IMR-90 (cell line): Measurements from ENCODE around the gene MYL11. TPM values are rescaled to one million over a fixed set of nuclear protein-coding genes. Genes with fewer than 3 reads are reported as not detected.

Source experiments
- ATAC-seq: fragments of 200-7000 bp; cut with Tn5 transposase; 2 replicates; pipeline ENCODE4 v1.9.1; 2020; ENCODE audit warnings: low read depth, mild to moderate bottlenecking, moderate library complexity
- BruUV-seq: library from RNA; stranded (reverse); fragments of 400-500 nt; replicated peaks from 2 replicates; lab custom pipeline; 2021; lab: Mats Ljungman, UMichigan
- CTCF ChIA-PET: fragments of 300-600 bp; formaldehyde crosslinking; extraction: SDS; loops from one replicate; lab custom pipeline; 2021; ENCODE audit warnings: antibody characterized with exemption; lab: Yijun Ruan, JAX
- POLR2A ChIA-PET: fragments of 300-600 bp; sonication (Branson Sonifier 250); formaldehyde crosslinking; loops from one replicate; lab custom pipeline; 2022; ENCODE audit warnings: antibody characterized with exemption; ENCODE audit not compliant: unreplicated experiment; lab: Charles Lee
- DNase-seq: peaks from one replicate; pipeline ENCODE4 v3.0.0; 2013
- H2AFZ ChIP-seq: replicated peaks from 2 replicates; pipeline ENCODE3; 2013; ENCODE audit warnings: low read length, mild to moderate bottlenecking; ENCODE audit not compliant: poor library complexity
- H2AK5ac ChIP-seq: 2 replicates; pipeline ENCODE4 v1.6.1; 2013; ENCODE audit warnings: low read depth, low read length, inconsistent platforms
- H2AK9ac ChIP-seq: replicated peaks from 2 replicates; pipeline ENCODE3; 2013; ENCODE audit warnings: mild to moderate bottlenecking, low read depth, low read length, moderate library complexity; ENCODE audit not compliant: poor library complexity
- H2BK120ac ChIP-seq: 2 replicates; pipeline ENCODE4 v1.6.1; 2013; ENCODE audit warnings: low read depth, low read length, inconsistent platforms
- H2BK15ac ChIP-seq: 3 replicates; pipeline ENCODE4 v1.6.1; 2013; ENCODE audit warnings: low read depth, low read length, inconsistent platforms
- H2BK20ac ChIP-seq: 2 replicates; pipeline ENCODE4 v1.6.1; 2013; ENCODE audit warnings: low read depth, mild to moderate bottlenecking, inconsistent platforms, low read length, moderate library complexity
- H2BK5ac ChIP-seq: 2 replicates; pipeline ENCODE4 v1.6.1; 2013; ENCODE audit warnings: mild to moderate bottlenecking, low read depth, low read length, inconsistent platforms; ENCODE audit not compliant: poor library complexity, severe bottlenecking
- H3K14ac ChIP-seq: replicated peaks from 2 replicates; pipeline ENCODE4 v1.6.1; 2013; ENCODE audit warnings: low read depth, low read length, inconsistent platforms
- H3K18ac ChIP-seq: 2 replicates; pipeline ENCODE4 v1.6.1; 2013; ENCODE audit warnings: low read depth, low read length, control low read depth
- H3K23ac ChIP-seq: 2 replicates; pipeline ENCODE4 v1.6.1; 2013; ENCODE audit warnings: low read depth, low read length, inconsistent platforms
- H3K27ac ChIP-seq: 2 replicates; pipeline ENCODE4 v1.5.1; 2013; ENCODE audit warnings: mild to moderate bottlenecking, control low read depth, low read length; ENCODE audit not compliant: insufficient read depth
- H3K27me3 ChIP-seq: 2 replicates; pipeline ENCODE4 v1.6.1; 2013; ENCODE audit warnings: low read length; ENCODE audit not compliant: control insufficient read depth, insufficient read depth
- H3K36me3 ChIP-seq: 2 replicates; pipeline ENCODE4 v1.6.1; 2013; ENCODE audit warnings: low read length, mixed read lengths; ENCODE audit not compliant: control insufficient read depth, insufficient read depth
- H3K4ac ChIP-seq: 2 replicates; pipeline ENCODE4 v1.6.1; 2013; ENCODE audit warnings: low read depth, low read length, inconsistent platforms
- H3K4me1 ChIP-seq: 2 replicates; pipeline ENCODE4 v1.6.1; 2013; ENCODE audit warnings: low read length, mixed read lengths; ENCODE audit not compliant: control insufficient read depth, insufficient read depth
- H3K4me2 ChIP-seq: 2 replicates; pipeline ENCODE4 v1.6.1; 2013; ENCODE audit warnings: low read depth, mild to moderate bottlenecking, control low read depth, low read length, moderate library complexity
- H3K4me3 ChIP-seq: 2 replicates; pipeline ENCODE4 v1.5.1; 2013; ENCODE audit warnings: low read depth, mild to moderate bottlenecking, control low read depth, low read length, moderate library complexity; ENCODE audit not compliant: insufficient read depth
- H3K56ac ChIP-seq: 2 replicates; pipeline ENCODE4 v1.6.1; 2013; ENCODE audit warnings: low read length, inconsistent platforms; ENCODE audit not compliant: insufficient read depth; ENCODE audit errors: extremely low read depth
- H3K79me1 ChIP-seq, 2 experiments: 2 replicates each; pipeline ENCODE4 v1.6.1; 2013; ENCODE audit warnings: low read length in 2 of 2, inconsistent platforms in 1 of 2, low read depth in 1 of 2
- H3K9ac ChIP-seq: 2 replicates; pipeline ENCODE4 v1.6.1; 2013; ENCODE audit warnings: low read depth, low read length, control low read depth
- H3K9me1 ChIP-seq: 2 replicates; pipeline ENCODE4 v1.6.1; 2013; ENCODE audit warnings: low read length, inconsistent platforms; ENCODE audit not compliant: insufficient read depth
- H3K9me3 ChIP-seq: 2 replicates; pipeline ENCODE4 v1.6.1; 2013; ENCODE audit warnings: low read length; ENCODE audit not compliant: control insufficient read depth, insufficient read depth
- H4K20me1 ChIP-seq: 2 replicates; pipeline ENCODE4 v1.6.1; 2013; ENCODE audit warnings: low read length, inconsistent platforms; ENCODE audit not compliant: insufficient read depth
- H4K5ac ChIP-seq: 2 replicates; pipeline ENCODE4 v1.6.1; 2013; ENCODE audit warnings: mild to moderate bottlenecking, low read depth, low read length, control low read depth
- H4K8ac ChIP-seq, 2 experiments: 2 replicates each; pipeline ENCODE4 v1.6.1; 2013; ENCODE audit warnings: low read depth in 2 of 2, low read length in 2 of 2, control low read depth in 1 of 2, inconsistent platforms in 1 of 2
- H4K91ac ChIP-seq: 2 replicates; pipeline ENCODE4 v1.6.1; 2013; ENCODE audit warnings: low read depth, low read length, inconsistent platforms; ENCODE audit not compliant: insufficient read depth
- BHLHE40 ChIP-seq: fragments of 150-350 bp; IDR thresholded peaks from 2 replicates; pipeline ENCODE4 v1.6.1; 2016; ENCODE audit warnings: mild to moderate bottlenecking, low read depth, low read length
- CEBPB ChIP-seq: IDR thresholded peaks from 2 replicates; pipeline ENCODE4 v1.6.1; 2012; ENCODE audit warnings: low read depth, low read length, improper control_type of control experiment
- CHD1 ChIP-seq: IDR thresholded peaks from 2 replicates; pipeline ENCODE4 v1.6.1; 2012; ENCODE audit warnings: low read depth, low read length, improper control_type of control experiment
- CTCF ChIP-seq: conservative IDR thresholded peaks from 2 replicates; pipeline ENCODE4 v1.5.1; 2012; ENCODE audit warnings: mild to moderate bottlenecking, low read depth, low read length, improper control_type of control experiment
- FOS ChIP-seq: fragments of 150-350 bp; IDR thresholded peaks from 2 replicates; pipeline ENCODE4 v1.6.1; 2016; ENCODE audit warnings: low read depth, low read length
- MAZ ChIP-seq: IDR thresholded peaks from 2 replicates; pipeline ENCODE4 v1.6.1; 2012; ENCODE audit warnings: low read depth, mild to moderate bottlenecking, low read length, improper control_type of control experiment, moderate library complexity, borderline replicate concordance
- POLR2A ChIP-seq: IDR thresholded peaks from 2 replicates; pipeline ENCODE4 v1.6.1; 2012; ENCODE audit warnings: mild to moderate bottlenecking, low read depth, low read length
- RCOR1 ChIP-seq: IDR thresholded peaks from 2 replicates; pipeline ENCODE4 v1.6.1; 2012; ENCODE audit warnings: mild to moderate bottlenecking, low read length, improper control_type of control experiment; ENCODE audit not compliant: insufficient replicate concordance
- RFX5 ChIP-seq: IDR thresholded peaks from 2 replicates; pipeline ENCODE4 v1.8.0; 2012; ENCODE audit warnings: low read depth, mild to moderate bottlenecking, low read length, moderate library complexity
- SMC3 ChIP-seq: fragments of 150-350 bp; IDR thresholded peaks from 2 replicates; pipeline ENCODE4 v1.6.1; 2016; ENCODE audit warnings: low read depth, mild to moderate bottlenecking, antibody characterized with exemption, low read length, moderate library complexity
- WGBS, 2 experiments: methylation state at CpG; one replicate each; pipeline versions ENCODE4 v1.1.5 to v1.1.7; 2013; ENCODE audit warnings: missing lambda C conversion rate in 2 of 2; ENCODE audit not compliant: insufficient read length in 1 of 2; ENCODE audit errors: extremely low coverage in 2 of 2; 5-methylcytosine and 5-hydroxymethylcytosine counted together
- dilution Hi-C: fragments of 300-500 bp; cut with HindIII; formaldehyde crosslinking; loops from one replicate; pipeline ENCODE4 v1.14.3; 2018; ENCODE audit warnings: low sequenced_read_pairs; ENCODE audit not compliant: unreplicated experiment
- in situ Hi-C: fragments of 300-500 bp; cut with MboI; formaldehyde crosslinking; loops from 3 replicates; pipeline ENCODE4 v1.14.3; 2019; ENCODE audit warnings: low sequenced_read_pairs, inconsistent platforms, mixed read lengths
- intact Hi-C: fragments of 100-400 bp; cut with micrococcal nuclease; formaldehyde crosslinking; loops from 2 replicates; pipeline ENCODE4 v1.10.0; 2022
- polyA plus RNA-seq, 3 experiments: library from polyadenylated mRNA; depleted of rRNA; stranded (reverse); fragments of >200 nt; gene quantifications; 2 replicates each; pipeline ENCODE4 v1.2.3, GENCODE V29; 2012; ENCODE audit warnings: low replicate concordance in 1 of 3
- total RNA-seq: library from RNA; depleted of rRNA; stranded (reverse); fragments of >200 nt; gene quantifications from 2 replicates; pipeline ENCODE4 v1.2.3, GENCODE V29; 2012

Gene MYL11
- total and polyA plus RNA-seq, 2 of the 4 experiments (the other 2 are of a cell fraction), result 1.1 TPM; not detected in 1

GRCh38 chr16:30416047-30416603 is 41.5 kb downstream of the MYL11 start:
- DNase-seq (no peak), ATAC-seq (no peak)
- Histone ChIP-seq H4K5ac (no peak overlapping the region), H2BK120ac (no peak overlapping the region), H3K56ac (no peak overlapping the region), H3K36me3 (peaks cover 19% of the 10 kb centered on the region), H4K91ac (no peak overlapping the region), H2BK20ac (no peak overlapping the region), H2AFZ (no peak overlapping the region), H2AK9ac (no peak overlapping the region), H2BK15ac (no peak overlapping the region), H3K27ac (no peak overlapping the region), H2BK5ac (no peak overlapping the region), H2AK5ac (no peak overlapping the region), H3K9me1 (peaks cover 6% of the 10 kb centered on the region; the same call in 1 of the 2 replicates), H3K9me3 (no peaks in the 10 kb centered on the region), H3K4me1 (no peaks in the 10 kb centered on the region), H4K8ac (no peak overlapping the region), H3K4me3 (no peak overlapping the region), H3K79me1 (peaks cover 0 to 42% of the 10 kb centered on the region in 2 experiments; a peak in 2 of 4 replicates), H3K4ac (no peak overlapping the region), H3K27me3 (no peaks in the 10 kb centered on the region), H4K20me1 (peaks cover 9% of the 10 kb centered on the region), H3K9ac (no peak overlapping the region), H3K18ac (no peak overlapping the region), H3K23ac (no peak overlapping the region), H3K14ac (no peak overlapping the region), H3K4me2 (no peak overlapping the region)
- TF ChIP-seq CHD1 (no peak), FOS (no peak), CTCF (no peak), SMC3 (no peak), CEBPB (no peak), RCOR1 (no peak), POLR2A (no peak), BHLHE40 (no peak), RFX5 (no peak), MAZ (no peak)
- POLR2A ChIA-PET, result no interaction called here
- WGBS, 2 experiments, result 100% methylated on average over 3 of the region's 4 CpGs; no CpG with 5 or more reads in 1 of the 2 experiments
- dilution Hi-C loops (no loop called here), intact Hi-C loops (no loop called here), in situ Hi-C loops (loop anchor here (25.0 kb wide), 1 partner anchor 229 kb away; the partner anchor contains the start of genes BOLA2B, CORO1A, SLX1A and SULT1A3)
- CTCF ChIA-PET, result interaction anchor here (0.6 kb wide), 1 partner anchor 594 kb away, joined by 3 read pairs; no protein-coding TSS in a partner anchor
- BruUV-seq, result no TSS peak
